HepG2 (cell line): Measurements from ENCODE around the gene LMF2. TPM values are rescaled to one million over a fixed set of nuclear protein-coding genes. Genes with fewer than 3 reads are reported as not detected.

Experiments
- ATAD3A ChIP-seq: sonication (generic); formaldehyde crosslinking; IDR thresholded peaks from 2 replicates; pipeline ENCODE4 v1.4.0; 2020; ENCODE audit warnings: missing genetic modification reagents
- CAMTA2 ChIP-seq: sonication (generic); formaldehyde crosslinking; IDR thresholded peaks from 2 replicates; pipeline ENCODE4 v1.4.0; 2020; ENCODE audit warnings: mild to moderate bottlenecking, missing genetic modification reagents, borderline replicate concordance
- CBX2 ChIP-seq, 2 experiments: fragments of 200-600 bp in 1 of 2; sonication (generic); formaldehyde crosslinking in 1 of 2; IDR thresholded peaks; 2 replicates each; pipeline versions ENCODE4 v1.7.0 to v1.8.1; 2018 to 2022; ENCODE audit warnings: low read depth in 2 of 2, low read length in 1 of 2, mild to moderate bottlenecking in 1 of 2, missing genetic modification reagents in 1 of 2
- CTCF ChIP-seq: sonication (generic); formaldehyde crosslinking; IDR thresholded peaks from 2 replicates; pipeline ENCODE4 v1.5.0; 2020; ENCODE audit warnings: mild to moderate bottlenecking, missing genetic modification reagents, moderate library complexity
- HNF4G ChIP-seq, 2 experiments: sonication (generic) in 1 of 2; formaldehyde crosslinking in 1 of 2; IDR thresholded peaks; 2 replicates each; pipeline versions ENCODE4 v1.4.0 to v1.6.1; 2011 to 2020; ENCODE audit warnings: borderline replicate concordance in 2 of 2, low read depth in 2 of 2, mild to moderate bottlenecking in 2 of 2, low read length in 1 of 2, missing genetic modification reagents in 1 of 2, moderate library complexity in 1 of 2
- MBD4 ChIP-seq: IDR thresholded peaks from 2 replicates; pipeline ENCODE4 v1.6.1; 2012; ENCODE audit warnings: low read length, inconsistent platforms, borderline replicate concordance
- NFE2L1 ChIP-seq: sonication (generic); formaldehyde crosslinking; IDR thresholded peaks from 2 replicates; pipeline ENCODE4 v1.4.0; 2020; ENCODE audit warnings: missing genetic modification reagents, mild to moderate bottlenecking, borderline replicate concordance
- NFKBIZ ChIP-seq: IDR thresholded peaks from 2 replicates; pipeline ENCODE4 v1.6.1; 2018; ENCODE audit warnings: missing genetic modification reagents, missing compliant biosample characterization
- PCBP2 ChIP-seq: fragments of 200-400 bp; formaldehyde crosslinking; optimal IDR thresholded peaks from 2 replicates; pipeline ENCODE3; 2018; ENCODE audit warnings: low read length, low read depth; ENCODE audit not compliant: poor library complexity, severe bottlenecking
- PHF5A ChIP-seq: IDR thresholded peaks from one replicate; pipeline ENCODE4 v1.6.1; 2018; ENCODE audit warnings: low read depth, missing genetic modification reagents; ENCODE audit not compliant: unreplicated experiment
- RBM39 ChIP-seq: fragments of 200-400 bp; formaldehyde crosslinking; IDR thresholded peaks from one replicate; pipeline ENCODE4 v1.6.1; 2018; ENCODE audit warnings: antibody characterized with exemption, mild to moderate bottlenecking, low read depth, low read length; ENCODE audit not compliant: poor library complexity, severe bottlenecking
- SNAPC4 ChIP-seq: sonication (generic); formaldehyde crosslinking; IDR thresholded peaks from 2 replicates; pipeline ENCODE4 v1.4.0; 2020; ENCODE audit warnings: mild to moderate bottlenecking, missing genetic modification reagents
- SNRNP70 ChIP-seq: fragments of 200-400 bp; formaldehyde crosslinking; IDR thresholded peaks from 2 replicates; pipeline ENCODE4 v1.6.1; 2017; ENCODE audit warnings: mild to moderate bottlenecking, low read depth, low read length, moderate library complexity
- TEAD3 ChIP-seq: optimal IDR thresholded peaks from 2 replicates; pipeline ENCODE3; 2016; ENCODE audit warnings: borderline replicate concordance
- TFE3 ChIP-seq: IDR thresholded peaks from 2 replicates; pipeline ENCODE4 v1.6.1; 2016
- TRIM22 ChIP-seq: fragments of 450-650 bp; IDR thresholded peaks from 2 replicates; pipeline ENCODE4 v1.6.1; 2017
- ZEB1 ChIP-seq: IDR thresholded peaks from 2 replicates; pipeline ENCODE4 v1.6.1; 2012; ENCODE audit warnings: mild to moderate bottlenecking, low read depth, inconsistent platforms; ENCODE audit not compliant: insufficient replicate concordance
- ZNF747 ChIP-seq: sonication (generic); formaldehyde crosslinking; IDR thresholded peaks from 2 replicates; pipeline ENCODE4 v1.8.1; 2023; ENCODE audit warnings: missing genetic modification reagents, mild to moderate bottlenecking, borderline replicate concordance
- polyA plus RNA-seq, 8 experiments: library from polyadenylated mRNA; depleted of rRNA in 3 of 8; stranded (reverse) in 7 of 8; unstranded in 1 of 8; fragments of >200 nt; fragmentation: Illumina TruSeq in 4 of 8; extraction: Trizol in 4 of 8; gene quantifications; 2 replicates each; pipeline versions ENCODE4 v1.2.1 to v1.2.3, GENCODE V29; 2011 to 2016; ENCODE audit warnings: low read depth in 4 of 8, missing spikeins in 1 of 8, mixed read lengths in 1 of 8; ENCODE audit not compliant: insufficient read depth in 1 of 8
- total RNA-seq, 5 experiments: library from RNA; depleted of rRNA; stranded (reverse); fragments of >200 nt; fragmentation: Illumina TruSeq; extraction: Trizol; gene quantifications; 2 replicates each; pipeline ENCODE4 v1.2.3, GENCODE V29; 2016; ENCODE audit warnings: low read depth in 1 of 5

LMF2 gene
- total and polyA plus RNA-seq, 2 of the 13 experiments (the other 11 are each of a cell fraction or from before 2014, with no cell fraction given): 23.3 to 30.6 TPM

- TF ChIP-seq MBD4 (no peak), CTCF (CRISPR knock-in tag) (peak; percentile 37; the same call in 1 of the 2 replicates), ATAD3A (CRISPR knock-in tag) (no peak), ZNF747 (CRISPR knock-in tag) (no peak), SNAPC4 (CRISPR knock-in tag) (no peak), TEAD3 (CRISPR knock-in tag) (peak; percentile 34), SNRNP70 (no peak), PHF5A (no peak), PCBP2 (no peak), CBX2 (IDR thresholded peaks at IDR 0.05; ENCODE audit: low read depth, low read length) (no peak), CBX2 (CRISPR knock-in tag; IDR thresholded peaks at IDR 0.05; ENCODE audit: low read depth) (no peak), CAMTA2 (CRISPR knock-in tag) (no peak), TRIM22 (no peak), NFE2L1 (CRISPR knock-in tag) (no peak), ZEB1 (no peak), HNF4G (IDR thresholded peaks at IDR 0.05; ENCODE audit: borderline replicate concordance, low read depth, low read length) (no peak), HNF4G (CRISPR knock-in tag; IDR thresholded peaks at IDR 0.05; ENCODE audit: borderline replicate concordance, low read depth) (no peak), TFE3 (peak; percentile 90), NFKBIZ (CRISPR knock-in tag) (0 out of 2 replicates have a peak, but pooled peaks have one; percentile 21), RBM39 (peak; percentile 15)
Observed at GRCh38 chr22:50485221-50486131, 22.0 kb downstream of the LMF2 start (continued).
